ENCODE data around the gene HIPK1.
"Not testable (repeated sequence)": the region's sequence is repeated elsewhere in the genome, so short reads cannot be mapped to it uniquely, and the experiment has no call there.

The HIPK1 gene

DNA sequence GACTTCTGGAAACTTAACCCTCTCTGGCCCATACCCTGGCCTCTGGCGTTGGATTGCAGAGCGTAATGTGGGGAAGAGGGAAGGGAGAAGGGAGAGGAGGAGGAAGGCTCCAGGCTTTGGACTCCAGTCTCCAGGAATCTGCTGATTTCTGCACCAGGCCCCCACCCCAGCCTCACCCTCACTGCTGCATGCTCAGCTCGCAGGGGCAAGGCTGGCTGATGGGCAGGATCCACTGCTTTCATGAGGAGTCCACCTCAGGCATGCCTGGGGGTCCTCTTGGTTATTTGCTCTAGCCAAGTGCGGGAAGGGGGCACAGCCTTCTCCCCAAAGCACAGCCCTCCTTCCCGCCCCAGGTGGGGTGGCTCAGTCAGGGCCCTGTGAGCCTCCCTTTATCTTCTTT is 53.8 kb downstream of the HIPK1 start:
- no peak for DNase-seq (ENCODE audit: low spot score)

DNA sequence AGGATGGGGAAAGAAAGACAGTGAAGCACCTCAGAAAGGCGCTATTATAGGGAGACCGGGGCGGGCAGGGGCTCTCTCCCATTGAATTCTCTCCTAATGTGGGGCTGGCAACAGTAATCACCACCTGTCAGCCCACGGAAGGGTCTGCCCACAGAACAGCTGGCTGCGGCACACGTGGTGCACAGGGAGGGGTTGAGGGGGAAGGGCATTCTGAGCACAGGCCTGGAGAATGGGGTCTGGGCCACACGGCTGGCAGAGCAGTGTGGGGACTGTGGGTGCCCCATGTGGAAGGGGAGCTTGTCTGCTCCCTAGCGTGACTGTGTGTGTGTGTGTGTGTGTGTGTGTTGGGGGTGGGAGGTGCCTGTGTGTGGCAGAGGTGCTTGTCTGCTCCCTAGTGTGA is 54.3 kb downstream of the HIPK1 start:
- DNase-seq (ENCODE audit: low spot score): no peak

GRCh38 chr1:113983826-113984225 is 54.7 kb downstream of the HIPK1 start:
- no peak for DNase-seq (ENCODE audit: low spot score)

GRCh38 chr1:113984710-113985109 is 55.6 kb downstream of the HIPK1 start:
- DNase-seq (ENCODE audit: low spot score): no peak

DNA sequence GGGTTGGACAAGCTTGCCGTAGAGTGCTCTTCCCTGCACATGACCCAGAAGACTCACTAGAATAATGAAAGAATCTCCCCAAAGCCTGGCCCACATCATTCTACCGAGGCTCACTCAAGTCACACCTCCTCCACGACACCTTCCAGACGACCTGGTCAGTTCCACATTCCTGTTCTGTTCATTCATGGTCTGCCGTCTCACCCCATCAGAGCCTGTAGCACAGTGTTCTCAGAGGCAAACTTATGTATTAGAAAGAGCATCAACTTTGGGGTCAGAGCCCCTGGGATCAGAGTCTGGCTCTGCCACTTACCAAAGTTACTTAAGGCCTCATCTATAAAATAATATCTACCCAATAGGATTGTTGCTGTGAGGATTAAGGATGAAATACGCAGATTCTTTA is 57.7 kb downstream of the HIPK1 start:
- DNase-seq (ENCODE audit: low spot score): no peak

DNA sequence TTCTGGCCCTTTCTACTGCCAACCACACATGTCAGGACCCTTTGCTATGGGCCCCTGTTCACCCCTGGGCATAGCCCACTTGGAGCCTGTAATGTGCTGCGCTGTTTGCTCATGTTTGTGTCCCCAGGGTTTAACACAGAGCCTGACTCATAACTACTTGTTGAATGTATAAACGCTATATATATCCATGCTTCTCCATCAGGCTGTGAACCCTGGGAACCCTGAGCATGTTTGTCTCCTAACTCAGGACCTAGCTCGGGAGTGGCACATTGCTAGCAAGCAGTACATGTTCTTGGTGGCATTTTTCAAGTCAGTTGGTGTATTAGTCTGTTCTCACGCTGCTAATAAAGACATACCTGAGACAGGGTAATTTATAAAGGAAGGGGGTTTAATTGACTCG is 58.1 kb downstream of the HIPK1 start:
- DNase-seq (ENCODE audit: low spot score): no peak

DNA sequence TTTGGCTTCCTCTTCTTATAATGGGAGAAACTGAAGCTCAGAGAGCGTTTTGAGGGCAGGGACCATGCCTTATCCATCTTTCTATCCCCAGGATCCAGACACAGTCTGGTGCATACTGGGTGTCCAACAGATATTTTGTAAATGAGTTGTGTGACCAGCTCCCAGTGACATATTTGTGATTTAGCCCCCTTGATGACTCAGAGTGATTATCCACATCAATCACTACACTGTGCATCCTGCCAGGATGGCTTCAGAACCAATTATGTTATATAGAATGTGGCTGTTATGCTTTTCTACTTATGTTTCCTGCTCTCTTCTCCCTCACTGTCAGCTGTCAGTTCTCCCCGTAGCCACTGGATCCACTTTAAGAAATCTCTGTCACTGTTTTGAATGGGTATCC is 61.4 kb downstream of the HIPK1 start:
- no peak for DNase-seq (ENCODE audit: low spot score)

DNA sequence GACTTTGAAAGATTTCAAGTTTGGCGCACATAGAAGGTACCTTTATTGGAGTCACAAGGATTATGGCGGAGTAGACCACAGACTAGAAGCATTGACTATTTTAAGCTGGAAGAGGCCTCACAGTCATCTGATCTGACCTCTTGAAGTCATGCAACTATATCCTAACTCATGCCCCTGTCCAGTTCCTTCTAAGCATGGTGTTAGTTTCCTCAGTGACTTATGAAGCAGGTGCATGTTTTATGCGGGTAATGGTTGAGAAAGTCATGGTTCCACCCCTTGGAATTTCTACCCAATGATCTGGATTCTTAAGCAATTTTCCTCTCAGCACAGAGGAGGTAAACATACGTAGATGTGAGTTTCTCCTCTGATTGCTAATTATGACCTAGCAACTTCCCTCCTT is 61.8 kb downstream of the HIPK1 start:
- no peak for DNase-seq (ENCODE audit: low spot score)

GRCh38 chr1:113991467-113991997 is 62.4 kb downstream of the HIPK1 start:
- no peak for DNase-seq (ENCODE audit: low spot score)

- no peak for DNase-seq (ENCODE audit: low spot score)
Observed at GRCh38 chr1:113993072-113993471, 63.9 kb downstream of the HIPK1 start.

GRCh38 chr1:113993766-113994165 is 64.6 kb downstream of the HIPK1 start:
- no peak for DNase-seq (ENCODE audit: low spot score)

DNA sequence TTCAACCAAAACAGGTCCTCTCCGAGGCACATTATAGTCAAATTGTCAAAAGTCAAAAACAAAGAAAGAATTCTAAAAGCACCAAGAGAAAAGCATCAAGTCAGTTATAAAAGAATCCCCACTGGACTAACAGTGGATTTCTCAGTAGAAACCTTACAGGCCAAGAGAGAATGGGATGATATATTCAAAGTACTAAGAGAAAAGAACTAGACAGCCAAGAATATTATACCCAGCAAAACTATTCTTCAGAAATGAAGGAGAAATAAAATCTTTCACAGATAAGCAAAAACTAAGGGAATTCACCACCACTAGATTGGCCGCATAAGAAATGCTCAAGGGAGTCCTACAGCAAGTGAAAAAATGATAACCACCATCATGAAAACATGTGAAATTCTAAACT is 66.3 kb downstream of the HIPK1 start:
- DNase-seq (ENCODE audit: low spot score): no peak

DNA sequence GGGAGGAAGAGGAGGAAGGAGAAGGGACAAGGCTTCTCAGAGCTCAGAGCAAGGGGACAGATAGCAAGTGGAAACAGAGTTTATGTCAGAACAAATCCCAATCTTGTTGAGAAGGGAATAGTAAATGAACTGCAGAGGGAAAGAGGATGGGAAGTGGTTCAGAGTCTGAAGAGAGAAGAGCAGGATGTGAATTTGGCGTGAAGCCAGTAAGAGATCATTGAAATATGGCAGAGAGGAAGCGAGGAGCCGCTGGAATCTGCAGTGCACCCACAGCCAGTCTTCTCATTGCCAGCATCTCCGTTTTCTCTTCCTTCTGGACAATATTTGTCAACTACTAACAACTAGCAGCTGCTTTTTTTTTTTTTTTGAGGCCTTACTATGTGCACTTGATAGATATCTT is 69.2 kb downstream of the HIPK1 start:
- no peak for DNase-seq (ENCODE audit: low spot score)

GRCh38 chr1:113999233-113999632 is 70.1 kb downstream of the HIPK1 start:
- DNase-seq (ENCODE audit: low spot score): no peak

- no peak for DNase-seq (ENCODE audit: low spot score)
Observed at GRCh38 chr1:113999799-114000198, 70.7 kb downstream of the HIPK1 start.

DNA sequence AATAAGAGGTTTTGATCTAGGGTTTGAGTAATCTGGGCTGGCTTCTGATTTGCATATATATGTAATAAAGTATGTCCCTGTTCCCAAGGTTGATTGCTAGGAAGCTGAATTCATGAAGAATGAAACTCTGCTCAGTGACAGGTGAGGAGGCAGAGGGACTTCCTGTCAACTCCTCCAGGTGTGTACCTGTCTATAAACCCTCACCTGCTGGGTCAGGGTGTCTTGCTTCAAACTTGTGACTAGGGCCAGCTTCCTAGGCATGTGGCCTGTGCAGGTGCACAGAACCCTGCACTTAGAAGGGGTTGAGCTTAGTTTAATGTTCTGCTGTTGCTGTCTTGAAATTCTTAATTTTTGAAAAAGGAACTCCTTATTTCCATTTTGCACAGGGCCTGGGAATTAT is 71.3 kb downstream of the HIPK1 start:
- no peak for DNase-seq (ENCODE audit: low spot score)

- DNase-seq (ENCODE audit: low spot score): no peak
Observed at GRCh38 chr1:114002492-114003239, 73.5 kb downstream of the HIPK1 start.

DNA sequence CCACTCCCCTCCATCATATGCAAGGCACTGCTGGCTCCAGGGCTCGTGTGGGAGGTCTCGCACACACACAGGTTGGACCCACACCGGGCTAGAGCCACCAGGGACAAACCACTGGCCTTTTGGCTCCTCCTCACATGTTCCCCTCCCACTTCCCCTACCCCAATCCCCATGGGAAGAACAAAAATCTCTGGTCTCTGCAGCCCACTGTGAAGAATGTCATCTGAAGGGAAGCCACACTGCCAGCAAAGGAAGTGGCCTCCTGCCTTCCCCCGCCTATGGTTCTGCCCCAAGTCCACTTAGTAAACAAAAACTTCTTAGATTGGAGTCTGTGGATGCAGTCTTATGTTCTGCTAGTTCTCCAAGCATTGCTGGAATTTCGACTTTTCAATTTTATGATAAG is 74.3 kb downstream of the HIPK1 start:
- DNase-seq (ENCODE audit: low spot score): no peak

DNA sequence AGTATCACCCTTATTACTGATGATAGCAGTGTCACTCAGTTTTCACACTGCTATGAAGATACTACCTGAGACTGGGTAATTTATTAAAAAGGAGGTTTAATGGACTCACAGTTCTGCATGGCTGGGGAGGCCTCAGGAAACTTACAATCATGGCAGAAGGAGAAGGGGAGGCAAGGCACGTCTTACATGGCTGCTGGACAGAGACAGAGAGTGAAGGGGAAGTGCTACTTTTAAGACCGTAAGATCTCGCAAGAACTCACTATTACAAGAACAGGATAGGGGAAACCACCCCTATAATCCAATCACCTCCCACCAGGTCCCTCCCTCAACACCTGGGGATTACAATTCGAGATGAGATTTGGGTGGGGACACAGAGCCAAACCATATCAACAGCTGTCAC is 77.7 kb downstream of the HIPK1 start:
- DNase-seq (ENCODE audit: low spot score): not testable (repeated sequence)

GRCh38 chr1:114008480-114008941 is 79.4 kb downstream of the HIPK1 start:
- no peak for DNase-seq (ENCODE audit: low spot score)

GRCh38 chr1:114008993-114009392 is 79.9 kb downstream of the HIPK1 start:
- no peak for DNase-seq (ENCODE audit: low spot score)

GRCh38 chr1:114009393-114009792 is 80.3 kb downstream of the HIPK1 start:
- no peak for DNase-seq (ENCODE audit: low spot score)

GRCh38 chr1:114010433-114011184 is 81.5 kb downstream of the HIPK1 start:
- DNase-seq (ENCODE audit: low spot score): no peak

Data from hematopoietic multipotent progenitor cell treated with erythropoietin and hydrocortisone succinate and interleukin-3 and kit ligand, for 15 days (in vitro differentiated cells).